SK-N-SH treated with all-trans-retinoic acid at 6 μM for 48 hours (cell line): ENCODE data around the gene ASF1A.

ENCODE experiments used
- ATAC-seq: fragments of 200-7000 bp; cut with Tn5 transposase; 3 replicates; pipeline ENCODE4 v1.9.1; 2020; ENCODE audit warnings: mild to moderate bottlenecking, moderate library complexity
- ARNTL ChIP-seq: fragments of 450-650 bp; formaldehyde crosslinking; IDR thresholded peaks from 2 replicates; pipeline ENCODE4 v1.5.0; 2020; ENCODE audit warnings: low read depth, mild to moderate bottlenecking, moderate library complexity, borderline replicate concordance
- BACH2 ChIP-seq: fragments of 250-450 bp; sonication (Bioruptor Pico); IDR thresholded peaks from 2 replicates; pipeline ENCODE4 v1.9.0; 2021; ENCODE audit warnings: mild to moderate bottlenecking, borderline replicate concordance
- CSDC2 ChIP-seq: fragments of 250-450 bp; sonication (Bioruptor Pico); IDR thresholded peaks from 2 replicates; pipeline ENCODE4 v1.5.0; 2020; ENCODE audit warnings: mild to moderate bottlenecking, moderate library complexity
- ESRRG ChIP-seq: fragments of 250-450 bp; sonication (Bioruptor Pico); IDR thresholded peaks from 2 replicates; pipeline ENCODE4 v1.6.1; 2021; ENCODE audit warnings: mild to moderate bottlenecking
- GLIS3 ChIP-seq: fragments of 250-450 bp; sonication (Bioruptor Pico); IDR thresholded peaks from 2 replicates; pipeline ENCODE4 v1.5.0; 2020; ENCODE audit warnings: mild to moderate bottlenecking, moderate library complexity
- OSR1 ChIP-seq: fragments of 250-450 bp; sonication (Bioruptor Pico); IDR thresholded peaks from 2 replicates; pipeline ENCODE4 v1.8.0; 2022; ENCODE audit warnings: moderate library complexity, mild to moderate bottlenecking, inconsistent platforms
- PATZ1 ChIP-seq: fragments of 250-450 bp; sonication (Bioruptor Pico); IDR thresholded peaks from 2 replicates; pipeline ENCODE4 v1.8.0; 2020; ENCODE audit warnings: mild to moderate bottlenecking, moderate library complexity, borderline replicate concordance
- POU6F1 ChIP-seq: fragments of 250-450 bp; sonication (Bioruptor Pico); IDR thresholded peaks from 2 replicates; pipeline ENCODE4 v1.8.0; 2021; ENCODE audit warnings: low read depth, mild to moderate bottlenecking, moderate library complexity, borderline replicate concordance
- PPARA ChIP-seq: fragments of 250-450 bp; sonication (Bioruptor Pico); IDR thresholded peaks from 2 replicates; pipeline ENCODE4 v1.5.0; 2020; ENCODE audit warnings: mild to moderate bottlenecking, borderline replicate concordance
- RARB ChIP-seq: fragments of 250-450 bp; sonication (Bioruptor Pico); IDR thresholded peaks from 2 replicates; pipeline ENCODE4 v1.8.0; 2021; ENCODE audit warnings: mild to moderate bottlenecking, moderate library complexity
- SNAI2 ChIP-seq: fragments of 250-450 bp; sonication (Bioruptor Pico); IDR thresholded peaks from 2 replicates; pipeline ENCODE4 v1.5.0; 2020; ENCODE audit warnings: mild to moderate bottlenecking, moderate library complexity
- TCF4 ChIP-seq: fragments of 250-450 bp; sonication (Bioruptor Pico); IDR thresholded peaks from 2 replicates; pipeline ENCODE4 v1.8.0; 2021; ENCODE audit warnings: mild to moderate bottlenecking, moderate library complexity, borderline replicate concordance
- TOX ChIP-seq: fragments of 250-450 bp; sonication (Bioruptor Pico); IDR thresholded peaks from 2 replicates; pipeline ENCODE4 v1.8.0; 2021; ENCODE audit warnings: mild to moderate bottlenecking, moderate library complexity, borderline replicate concordance
- ZC3H10 ChIP-seq: fragments of 250-450 bp; sonication (Bioruptor Pico); IDR thresholded peaks from 2 replicates; pipeline ENCODE4 v1.5.1; 2021; ENCODE audit warnings: mild to moderate bottlenecking, moderate library complexity
- ZFP3 ChIP-seq: fragments of 250-450 bp; sonication (Bioruptor Pico); IDR thresholded peaks from 2 replicates; pipeline ENCODE4 v1.5.0; 2020; ENCODE audit warnings: mild to moderate bottlenecking, moderate library complexity
- ZFP30 ChIP-seq: fragments of 450-650 bp; formaldehyde crosslinking; IDR thresholded peaks from 2 replicates; pipeline ENCODE4 v1.5.0; 2022; ENCODE audit warnings: mild to moderate bottlenecking, moderate library complexity
- ZNF70 ChIP-seq: fragments of 450-650 bp; formaldehyde crosslinking; IDR thresholded peaks from 2 replicates; pipeline ENCODE4 v1.5.0; 2020; ENCODE audit warnings: mild to moderate bottlenecking, moderate library complexity
- ZNF8 ChIP-seq: fragments of 450-650 bp; formaldehyde crosslinking; IDR thresholded peaks from 2 replicates; pipeline ENCODE4 v1.5.0; 2020; ENCODE audit warnings: mild to moderate bottlenecking, moderate library complexity
- TF ChIP-seq, protein P1 (sequence below): fragments of 250-450 bp; sonication (Bioruptor Pico); IDR thresholded peaks from 2 replicates; pipeline ENCODE4 v1.5.0; 2020; ENCODE audit warnings: mild to moderate bottlenecking, moderate library complexity
- TF ChIP-seq, protein P2 (sequence below): fragments of 250-450 bp; sonication (Bioruptor Pico); IDR thresholded peaks from 2 replicates; pipeline ENCODE4 v1.5.1; 2020; ENCODE audit warnings: low read depth, mild to moderate bottlenecking, moderate library complexity
- TF ChIP-seq, protein P3 (sequence below): fragments of 250-450 bp; sonication (Bioruptor Pico); IDR thresholded peaks from 2 replicates; pipeline ENCODE4 v1.5.1; 2021; ENCODE audit warnings: mild to moderate bottlenecking, moderate library complexity

ASF1A gene

GRCh38 chr6:118876198-118876597, 17.8 kb upstream of the ASF1A start:
- TF ChIP-seq ZFP30 (CRISPR knock-in tag) (no peak), POU6F1 (no peak), RARB (CRISPR knock-in tag) (no peak), ZFP3 (CRISPR knock-in tag) (no peak), PPARA (CRISPR knock-in tag) (no peak), GLIS3 (CRISPR knock-in tag) (no peak), ZNF70 (CRISPR knock-in tag) (no peak), OSR1 (CRISPR knock-in tag) (no peak), SNAI2 (CRISPR knock-in tag) (no peak), BACH2 (CRISPR knock-in tag) (no peak), CSDC2 (CRISPR knock-in tag) (no peak), ESRRG (no peak), TCF4 (CRISPR knock-in tag) (no peak), ARNTL (CRISPR knock-in tag) (no peak), ZC3H10 (CRISPR knock-in tag) (no peak)
- TF ChIP-seq, protein P1, sequence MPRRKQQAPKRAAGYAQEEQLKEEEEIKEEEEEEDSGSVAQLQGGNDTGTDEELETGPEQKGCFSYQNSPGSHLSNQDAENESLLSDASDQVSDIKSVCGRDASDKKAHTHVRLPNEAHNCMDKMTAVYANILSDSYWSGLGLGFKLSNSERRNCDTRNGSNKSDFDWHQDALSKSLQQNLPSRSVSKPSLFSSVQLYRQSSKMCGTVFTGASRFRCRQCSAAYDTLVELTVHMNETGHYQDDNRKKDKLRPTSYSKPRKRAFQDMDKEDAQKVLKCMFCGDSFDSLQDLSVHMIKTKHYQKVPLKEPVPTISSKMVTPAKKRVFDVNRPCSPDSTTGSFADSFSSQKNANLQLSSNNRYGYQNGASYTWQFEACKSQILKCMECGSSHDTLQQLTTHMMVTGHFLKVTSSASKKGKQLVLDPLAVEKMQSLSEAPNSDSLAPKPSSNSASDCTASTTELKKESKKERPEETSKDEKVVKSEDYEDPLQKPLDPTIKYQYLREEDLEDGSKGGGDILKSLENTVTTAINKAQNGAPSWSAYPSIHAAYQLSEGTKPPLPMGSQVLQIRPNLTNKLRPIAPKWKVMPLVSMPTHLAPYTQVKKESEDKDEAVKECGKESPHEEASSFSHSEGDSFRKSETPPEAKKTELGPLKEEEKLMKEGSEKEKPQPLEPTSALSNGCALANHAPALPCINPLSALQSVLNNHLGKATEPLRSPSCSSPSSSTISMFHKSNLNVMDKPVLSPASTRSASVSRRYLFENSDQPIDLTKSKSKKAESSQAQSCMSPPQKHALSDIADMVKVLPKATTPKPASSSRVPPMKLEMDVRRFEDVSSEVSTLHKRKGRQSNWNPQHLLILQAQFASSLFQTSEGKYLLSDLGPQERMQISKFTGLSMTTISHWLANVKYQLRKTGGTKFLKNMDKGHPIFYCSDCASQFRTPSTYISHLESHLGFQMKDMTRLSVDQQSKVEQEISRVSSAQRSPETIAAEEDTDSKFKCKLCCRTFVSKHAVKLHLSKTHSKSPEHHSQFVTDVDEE (CRISPR knock-in tag) = no peak
- TF ChIP-seq, protein P2, sequence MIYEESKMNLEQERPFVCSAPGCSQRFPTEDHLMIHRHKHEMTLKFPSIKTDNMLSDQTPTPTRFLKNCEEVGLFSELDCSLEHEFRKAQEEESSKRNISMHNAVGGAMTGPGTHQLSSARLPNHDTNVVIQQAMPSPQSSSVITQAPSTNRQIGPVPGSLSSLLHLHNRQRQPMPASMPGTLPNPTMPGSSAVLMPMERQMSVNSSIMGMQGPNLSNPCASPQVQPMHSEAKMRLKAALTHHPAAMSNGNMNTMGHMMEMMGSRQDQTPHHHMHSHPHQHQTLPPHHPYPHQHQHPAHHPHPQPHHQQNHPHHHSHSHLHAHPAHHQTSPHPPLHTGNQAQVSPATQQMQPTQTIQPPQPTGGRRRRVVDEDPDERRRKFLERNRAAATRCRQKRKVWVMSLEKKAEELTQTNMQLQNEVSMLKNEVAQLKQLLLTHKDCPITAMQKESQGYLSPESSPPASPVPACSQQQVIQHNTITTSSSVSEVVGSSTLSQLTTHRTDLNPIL (CRISPR knock-in tag) = no peak
- TF ChIP-seq, protein P3, sequence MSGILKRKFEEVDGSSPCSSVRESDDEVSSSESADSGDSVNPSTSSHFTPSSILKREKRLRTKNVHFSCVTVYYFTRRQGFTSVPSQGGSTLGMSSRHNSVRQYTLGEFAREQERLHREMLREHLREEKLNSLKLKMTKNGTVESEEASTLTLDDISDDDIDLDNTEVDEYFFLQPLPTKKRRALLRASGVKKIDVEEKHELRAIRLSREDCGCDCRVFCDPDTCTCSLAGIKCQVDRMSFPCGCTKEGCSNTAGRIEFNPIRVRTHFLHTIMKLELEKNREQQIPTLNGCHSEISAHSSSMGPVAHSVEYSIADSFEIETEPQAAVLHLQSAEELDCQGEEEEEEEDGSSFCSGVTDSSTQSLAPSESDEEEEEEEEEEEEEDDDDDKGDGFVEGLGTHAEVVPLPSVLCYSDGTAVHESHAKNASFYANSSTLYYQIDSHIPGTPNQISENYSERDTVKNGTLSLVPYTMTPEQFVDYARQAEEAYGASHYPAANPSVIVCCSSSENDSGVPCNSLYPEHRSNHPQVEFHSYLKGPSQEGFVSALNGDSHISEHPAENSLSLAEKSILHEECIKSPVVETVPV (CRISPR knock-in tag) = no peak
- TF ChIP-seq, all 23 proteins: peak for 0
- ATAC-seq = no peak

DNA sequence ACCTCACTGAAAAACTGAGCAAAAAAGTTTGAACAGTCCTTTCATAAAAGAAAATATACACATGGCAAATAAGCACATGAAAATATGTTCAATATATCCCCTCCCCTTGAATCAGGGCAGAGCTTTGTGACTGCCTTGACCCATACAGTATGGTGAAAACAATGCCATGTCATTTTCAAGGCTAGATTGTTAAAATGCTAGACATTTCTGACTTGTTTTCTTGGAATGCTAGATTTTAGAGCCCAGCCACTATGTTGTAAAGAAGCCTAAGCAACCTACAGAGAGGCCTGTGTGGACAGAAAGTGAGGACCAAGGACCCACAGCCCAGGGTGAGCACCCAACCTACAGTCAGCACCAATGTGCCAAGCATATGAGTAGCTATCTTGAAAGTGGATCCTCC, 17.1 kb upstream of the ASF1A start:
- ATAC-seq = no peak
- TF ChIP-seq ZC3H10 (CRISPR knock-in tag) (no peak), TOX (CRISPR knock-in tag) (no peak), CSDC2 (CRISPR knock-in tag) (no peak), ZNF8 (CRISPR knock-in tag) (no peak)
- TF ChIP-seq, protein P1 (CRISPR knock-in tag) = no peak

DNA sequence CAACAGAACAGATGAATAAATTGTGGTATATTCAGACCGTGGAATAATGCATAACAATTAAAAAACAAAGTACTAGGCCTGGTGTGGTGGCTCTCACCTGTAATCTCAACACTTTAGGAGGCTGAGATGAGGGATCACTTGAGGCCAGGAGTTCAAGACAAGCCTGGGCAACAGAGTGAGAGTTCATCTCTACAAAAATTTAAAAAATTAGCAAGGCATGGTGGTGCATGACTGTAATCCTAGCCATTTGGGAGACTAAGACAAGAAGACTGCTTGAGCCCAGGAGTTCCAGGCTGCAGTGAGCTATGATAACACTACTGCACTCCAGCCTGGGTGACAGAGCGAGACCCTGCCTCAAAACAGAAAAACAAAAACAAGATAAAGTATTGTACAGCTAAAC, 16.1 kb upstream of the ASF1A start:
- no peak for ATAC-seq
- TF ChIP-seq POU6F1 (no peak), RARB (CRISPR knock-in tag) (no peak), ESRRG (no peak), PPARA (CRISPR knock-in tag) (no peak), ZFP3 (CRISPR knock-in tag) (no peak), PATZ1 (CRISPR knock-in tag) (no peak), ZNF70 (CRISPR knock-in tag) (no peak), ZFP30 (CRISPR knock-in tag) (no peak), TOX (CRISPR knock-in tag) (no peak), ZNF8 (CRISPR knock-in tag) (no peak), OSR1 (CRISPR knock-in tag) (no peak)
- TF ChIP-seq, protein P2 (CRISPR knock-in tag) = no peak
